Measurements from ENCODE around the gene TMEM240. TPM values are rescaled to one million over a fixed set of nuclear protein-coding genes. Genes with fewer than 3 reads are reported as not detected.

TMEM240 gene
- total and polyA plus RNA-seq, 12 donors = 0.95 to 12.4 (median 4.4) TPM; not detected in 1

- no peak for DNase-seq
- Histone ChIP-seq H3K27me3 (no peaks in the 10 kb centered on the region), H3K9me3 (replicated peaks in 1 of 3) (no peaks in the 10 kb centered on the region), H3K4me1 (replicated peaks in 1 of 2) (peaks cover 11 to 15% of the 10 kb centered on the region in 2 donors), H3K36me3 (replicated peaks in 1 of 2) (peaks cover 0 to 3% of the 10 kb centered on the region in 2 donors), H3K27ac (no peak overlapping the region), H3K4me3 (no peak overlapping the region)
- TF ChIP-seq POLR2A (IDR thresholded peaks at IDR 0.05) (no peak), CTCF (IDR thresholded peaks at IDR 0.05) (no peak)
- 93 to 97% (median 95%) methylated on average over 32 of the region's 32 CpGs for WGBS, 4 donors
- intact Hi-C loops (cut with DNase I) = no loop called here
Observed at GRCh38 chr1:1537626-1538250, 2.7 kb downstream of the TMEM240 start.

- no peak for DNase-seq
- WGBS, 4 donors = 87 to 95% (median 92%) methylated on average over 2 to 15 of the region's 15 CpGs
- H3K9me3 ChIP-seq (replicated peaks in 1 of 3) = no peaks in the 10 kb centered on the region
- peaks cover 0 to 3% of the 10 kb centered on the region in 2 donors for H3K36me3 ChIP-seq (replicated peaks in 1 of 2)
- intact Hi-C loops (cut with DNase I) = no loop called here
- no peaks in the 10 kb centered on the region for H3K27me3 ChIP-seq
- H3K4me3 ChIP-seq = no peak overlapping the region
- TF ChIP-seq POLR2A (IDR thresholded peaks at IDR 0.05) (no peak), CTCF (IDR thresholded peaks at IDR 0.05) (no peak)
- peaks cover 10 to 12% of the 10 kb centered on the region in 2 donors for H3K4me1 ChIP-seq (replicated peaks in 1 of 2)
- H3K27ac ChIP-seq = no peak overlapping the region
Observed at GRCh38 chr1:1536938-1537546, 3.4 kb downstream of the TMEM240 start.

GRCh38 chr1:1536019-1536937 lies 4.1 kb downstream of the TMEM240 start:
- no peaks in the 10 kb centered on the region for H3K36me3 ChIP-seq (replicated peaks in 1 of 2)
- no peaks in the 10 kb centered on the region for H3K9me3 ChIP-seq (replicated peaks in 1 of 3)
- WGBS, 4 donors = 85 to 96% (median 90%) methylated on average over 16 to 48 of the region's 48 CpGs
- TF ChIP-seq POLR2A (IDR thresholded peaks at IDR 0.05) (no peak), CTCF (IDR thresholded peaks at IDR 0.05) (no peak)
- H3K27me3 ChIP-seq = no peaks in the 10 kb centered on the region
- peaks cover 10 to 12% of the 10 kb centered on the region in 2 donors for H3K4me1 ChIP-seq (replicated peaks in 1 of 2)
- DNase-seq = no peak
- H3K27ac ChIP-seq = no peak overlapping the region
- intact Hi-C loops (cut with DNase I) = no loop called here
- H3K4me3 ChIP-seq = no peak overlapping the region

Data from adrenal gland (tissue), 12 donors.